HepG2 (cell line): ENCODE measurements around the gene MYLK. TPM values are rescaled to one million over a fixed set of nuclear protein-coding genes. Genes with fewer than 3 reads are reported as not detected.

Experiments
- ARHGAP35 ChIP-seq: sonication (generic); formaldehyde crosslinking; IDR thresholded peaks from 2 replicates; pipeline ENCODE4 v1.9.0; 2022; ENCODE audit warnings: mild to moderate bottlenecking, inconsistent platforms, moderate library complexity, missing genetic modification reagents, borderline replicate concordance
- DPF2 ChIP-seq: sonication (generic); formaldehyde crosslinking; IDR thresholded peaks from 2 replicates; pipeline ENCODE4 v1.4.0; 2020; ENCODE audit warnings: mild to moderate bottlenecking, low read depth, missing genetic modification reagents, borderline replicate concordance
- HHEX ChIP-seq: IDR thresholded peaks from 2 replicates; pipeline ENCODE4 v1.6.1; 2016; ENCODE audit warnings: control low read depth
- HMG20A ChIP-seq: IDR thresholded peaks from 2 replicates; pipeline ENCODE4 v1.6.1; 2016; ENCODE audit warnings: borderline replicate concordance
- KAT7 ChIP-seq: IDR thresholded peaks from 2 replicates; pipeline ENCODE4 v1.6.1; 2018; ENCODE audit warnings: borderline replicate concordance, missing compliant biosample characterization
- MAFK ChIP-seq, 2 experiments: IDR thresholded peaks in 1 of 2; conservative IDR thresholded peaks in 1 of 2; 2 replicates each; pipeline ENCODE4 v1.6.1; 2011; ENCODE audit warnings: improper control_type of control experiment in 2 of 2, low read length in 2 of 2
- POGZ ChIP-seq: sonication (generic); formaldehyde crosslinking; IDR thresholded peaks from 2 replicates; pipeline ENCODE4 v1.4.0; 2020; ENCODE audit warnings: mild to moderate bottlenecking, missing genetic modification reagents
- PRMT3 ChIP-seq: sonication (generic); formaldehyde crosslinking; IDR thresholded peaks from 2 replicates; pipeline ENCODE4 v1.8.1; 2022; ENCODE audit warnings: low read depth, mild to moderate bottlenecking, moderate library complexity, missing genetic modification reagents, borderline replicate concordance
- SIN3A ChIP-seq: IDR thresholded peaks from 2 replicates; pipeline ENCODE4 v1.6.1; 2011; ENCODE audit warnings: low read depth, mild to moderate bottlenecking, control low read depth, low read length, borderline replicate concordance
- ZNF33A ChIP-seq: sonication (generic); formaldehyde crosslinking; IDR thresholded peaks from 2 replicates; pipeline ENCODE4 v1.5.1; 2020; ENCODE audit warnings: missing genetic modification reagents, mild to moderate bottlenecking, moderate library complexity, borderline replicate concordance
- ZNF354B ChIP-seq: sonication (generic); formaldehyde crosslinking; IDR thresholded peaks from 2 replicates; pipeline ENCODE4 v1.8.0; 2022; ENCODE audit warnings: mild to moderate bottlenecking, missing genetic modification reagents
- ZNF446 ChIP-seq: sonication (generic); formaldehyde crosslinking; IDR thresholded peaks from 2 replicates; pipeline ENCODE4 v1.5.0; 2020; ENCODE audit warnings: mild to moderate bottlenecking, missing genetic modification reagents
- ZNF572 ChIP-seq: sonication (generic); formaldehyde crosslinking; IDR thresholded peaks from 2 replicates; pipeline ENCODE4 v1.5.1; 2020; ENCODE audit warnings: mild to moderate bottlenecking, missing genetic modification reagents
- ZNF598 ChIP-seq: sonication (generic); formaldehyde crosslinking; IDR thresholded peaks from 2 replicates; pipeline ENCODE4 v1.5.1; 2020; ENCODE audit warnings: mild to moderate bottlenecking, missing genetic modification reagents, borderline replicate concordance
- ZNF761 ChIP-seq: sonication (generic); formaldehyde crosslinking; conservative IDR thresholded peaks from 2 replicates; pipeline ENCODE4 v1.4.0; 2020; ENCODE audit warnings: mild to moderate bottlenecking, missing genetic modification reagents
- ZNF781 ChIP-seq: sonication (generic); formaldehyde crosslinking; IDR thresholded peaks from 2 replicates; pipeline ENCODE4 v1.5.1; 2020; ENCODE audit warnings: borderline replicate concordance, mild to moderate bottlenecking, missing genetic modification reagents; ENCODE audit errors: not compliant biosample characterization
- polyA plus RNA-seq, 8 experiments: library from polyadenylated mRNA; depleted of rRNA in 3 of 8; stranded (reverse) in 7 of 8; unstranded in 1 of 8; fragments of >200 nt; fragmentation: Illumina TruSeq in 4 of 8; extraction: Trizol in 4 of 8; gene quantifications; 2 replicates each; pipeline versions ENCODE4 v1.2.1 to v1.2.3, GENCODE V29; 2011 to 2016; ENCODE audit warnings: low read depth in 4 of 8, missing spikeins in 1 of 8, mixed read lengths in 1 of 8; ENCODE audit not compliant: insufficient read depth in 1 of 8
- total RNA-seq, 5 experiments: library from RNA; depleted of rRNA; stranded (reverse); fragments of >200 nt; fragmentation: Illumina TruSeq; extraction: Trizol; gene quantifications; 2 replicates each; pipeline ENCODE4 v1.2.3, GENCODE V29; 2016; ENCODE audit warnings: low read depth in 1 of 5
- TF ChIP-seq, protein P1 (sequence below): sonication (generic); formaldehyde crosslinking; IDR thresholded peaks from 2 replicates; pipeline ENCODE4 v1.4.0; 2020; ENCODE audit warnings: missing genetic modification reagents
- TF ChIP-seq, protein P2 (sequence below): IDR thresholded peaks from 2 replicates; pipeline ENCODE4 v1.6.1; 2016; ENCODE audit warnings: mild to moderate bottlenecking, missing biosample characterization, missing genetic modification reagents
- TF ChIP-seq, protein P3 (sequence below): sonication (generic); formaldehyde crosslinking; IDR thresholded peaks from 2 replicates; pipeline ENCODE4 v1.5.1; 2020; ENCODE audit warnings: mild to moderate bottlenecking, missing genetic modification reagents
- TF ChIP-seq, protein P4 (sequence below): sonication (generic); formaldehyde crosslinking; IDR thresholded peaks from 2 replicates; pipeline ENCODE4 v1.8.0; 2022; ENCODE audit warnings: mild to moderate bottlenecking, missing genetic modification reagents, moderate library complexity
- TF ChIP-seq, protein P5 (sequence below): sonication (generic); formaldehyde crosslinking; IDR thresholded peaks from 2 replicates; pipeline ENCODE4 v1.5.0; 2020; ENCODE audit warnings: missing genetic modification reagents
- TF ChIP-seq, protein P6 (sequence below): sonication (generic); formaldehyde crosslinking; IDR thresholded peaks from 2 replicates; pipeline ENCODE4 v1.8.1; 2023; ENCODE audit warnings: mild to moderate bottlenecking, missing genetic modification reagents, borderline replicate concordance

The MYLK gene
- total and polyA plus RNA-seq, 2 of the 13 experiments (the other 11 are each of a cell fraction or from before 2014, with no cell fraction given), result 10.6 to 34.9 TPM

DNA sequence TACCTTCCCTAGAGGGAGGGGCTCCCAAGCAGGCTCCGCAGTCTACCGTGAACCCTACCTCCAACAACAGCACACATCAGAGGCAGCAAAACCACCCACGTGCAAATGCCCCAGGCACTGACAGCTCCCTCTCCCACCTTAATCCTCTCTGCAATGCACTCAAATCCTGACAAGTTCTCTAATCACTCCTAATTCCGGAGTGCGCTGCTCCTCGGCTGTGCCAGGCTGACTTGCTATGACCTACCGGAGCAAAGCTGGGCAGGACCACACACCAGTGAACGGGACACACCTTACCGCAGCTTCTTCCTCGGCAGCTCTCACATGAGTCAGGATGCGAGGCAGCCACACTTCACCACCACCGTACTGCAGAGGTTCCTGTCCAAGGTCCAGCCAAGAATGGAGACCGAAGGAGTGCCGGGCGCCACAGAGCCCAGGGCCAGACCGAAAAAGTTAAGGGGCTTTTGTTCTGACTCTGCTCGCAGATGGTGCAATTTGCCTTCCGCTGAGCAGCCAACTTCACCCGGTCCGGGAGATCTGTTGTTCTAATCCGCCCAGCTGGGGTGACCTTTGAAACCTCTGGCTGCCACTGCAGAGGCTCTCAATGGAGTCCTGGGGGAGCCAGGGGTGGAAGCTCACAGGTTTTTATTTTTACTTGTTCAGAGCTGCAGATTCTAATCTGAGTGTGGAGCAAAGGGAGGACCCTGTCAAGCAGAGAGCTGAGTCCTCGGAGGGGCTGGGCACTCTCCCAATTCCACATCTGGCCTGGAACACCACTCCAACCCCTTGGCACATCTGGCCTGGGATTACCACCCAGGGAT lies 84.4 kb downstream of the MYLK start (continued):
- TF ChIP-seq HMG20A (CRISPR knock-in tag), result no peak
- TF ChIP-seq, protein P1, sequence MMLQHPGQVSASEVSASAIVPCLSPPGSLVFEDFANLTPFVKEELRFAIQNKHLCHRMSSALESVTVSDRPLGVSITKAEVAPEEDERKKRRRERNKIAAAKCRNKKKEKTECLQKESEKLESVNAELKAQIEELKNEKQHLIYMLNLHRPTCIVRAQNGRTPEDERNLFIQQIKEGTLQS (CRISPR knock-in tag), result peak; percentile 34; the same call in 1 of the 2 replicates
- TF ChIP-seq, protein P2, sequence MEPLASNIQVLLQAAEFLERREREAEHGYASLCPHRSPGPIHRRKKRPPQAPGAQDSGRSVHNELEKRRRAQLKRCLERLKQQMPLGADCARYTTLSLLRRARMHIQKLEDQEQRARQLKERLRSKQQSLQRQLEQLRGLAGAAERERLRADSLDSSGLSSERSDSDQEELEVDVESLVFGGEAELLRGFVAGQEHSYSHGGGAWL (CRISPR knock-in tag), result 0 out of 2 replicates have a peak, but pooled peaks have one; percentile 35
- TF ChIP-seq PRMT3 (CRISPR knock-in tag), result no peak
- TF ChIP-seq ZNF446, result no peak
- no peak for TF ChIP-seq ZNF33A
- TF ChIP-seq, protein P3, sequence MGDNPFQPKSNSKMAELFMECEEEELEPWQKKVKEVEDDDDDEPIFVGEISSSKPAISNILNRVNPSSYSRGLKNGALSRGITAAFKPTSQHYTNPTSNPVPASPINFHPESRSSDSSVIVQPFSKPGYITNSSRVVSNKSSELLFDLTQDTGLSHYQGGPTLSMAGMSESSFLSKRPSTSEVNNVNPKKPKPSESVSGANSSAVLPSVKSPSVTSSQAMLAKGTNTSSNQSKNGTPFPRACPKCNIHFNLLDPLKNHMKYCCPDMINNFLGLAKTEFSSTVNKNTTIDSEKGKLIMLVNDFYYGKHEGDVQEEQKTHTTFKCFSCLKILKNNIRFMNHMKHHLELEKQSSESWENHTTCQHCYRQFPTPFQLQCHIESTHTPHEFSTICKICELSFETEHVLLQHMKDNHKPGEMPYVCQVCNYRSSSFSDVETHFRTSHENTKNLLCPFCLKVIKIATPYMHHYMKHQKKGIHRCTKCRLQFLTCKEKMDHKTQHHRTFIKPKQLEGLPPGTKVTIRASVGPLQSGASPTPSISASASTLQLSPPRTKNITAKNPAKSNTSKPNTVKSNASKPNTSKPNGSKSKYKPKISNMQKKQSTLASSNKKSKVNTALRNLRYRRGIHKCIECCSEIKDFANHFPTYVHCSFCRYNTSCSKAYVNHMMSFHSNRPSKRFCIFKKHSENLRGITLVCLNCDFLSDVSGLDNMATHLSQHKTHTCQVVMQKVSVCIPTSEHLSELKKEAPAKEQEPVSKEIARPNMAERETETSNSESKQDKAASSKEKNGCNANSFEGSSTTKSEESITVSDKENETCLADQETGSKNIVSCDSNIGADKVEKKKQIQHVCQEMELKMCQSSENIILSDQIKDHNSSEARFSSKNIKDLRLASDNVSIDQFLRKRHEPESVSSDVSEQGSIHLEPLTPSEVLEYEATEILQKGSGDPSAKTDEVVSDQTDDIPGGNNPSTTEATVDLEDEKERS, result peak; percentile 57; the same call in 1 of the 2 replicates
- TF ChIP-seq ZNF354B (CRISPR knock-in tag), result no peak
- TF ChIP-seq DPF2 (CRISPR knock-in tag), result no peak
- 0 out of 2 replicates have a peak, but pooled peaks have one; percentile 26 for TF ChIP-seq SIN3A
- 0 out of 2 replicates have a peak, but pooled peaks have one; percentile 22 for TF ChIP-seq ZNF761 (CRISPR knock-in tag)
- no peak for TF ChIP-seq ZNF572
- TF ChIP-seq ARHGAP35, result no peak
- TF ChIP-seq MAFK (conservative IDR thresholded peaks at IDR 0.05 in 1 of 2, IDR thresholded peaks at IDR 0.05 in 1 of 2; ENCODE audit: low read length in 2 of 2), result no peak
- TF ChIP-seq, protein P4, sequence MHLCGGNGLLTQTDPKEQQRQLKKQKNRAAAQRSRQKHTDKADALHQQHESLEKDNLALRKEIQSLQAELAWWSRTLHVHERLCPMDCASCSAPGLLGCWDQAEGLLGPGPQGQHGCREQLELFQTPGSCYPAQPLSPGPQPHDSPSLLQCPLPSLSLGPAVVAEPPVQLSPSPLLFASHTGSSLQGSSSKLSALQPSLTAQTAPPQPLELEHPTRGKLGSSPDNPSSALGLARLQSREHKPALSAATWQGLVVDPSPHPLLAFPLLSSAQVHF (CRISPR knock-in tag), result no peak
- TF ChIP-seq ZNF781 (CRISPR knock-in tag), result peak; percentile 54
- TF ChIP-seq, protein P5, sequence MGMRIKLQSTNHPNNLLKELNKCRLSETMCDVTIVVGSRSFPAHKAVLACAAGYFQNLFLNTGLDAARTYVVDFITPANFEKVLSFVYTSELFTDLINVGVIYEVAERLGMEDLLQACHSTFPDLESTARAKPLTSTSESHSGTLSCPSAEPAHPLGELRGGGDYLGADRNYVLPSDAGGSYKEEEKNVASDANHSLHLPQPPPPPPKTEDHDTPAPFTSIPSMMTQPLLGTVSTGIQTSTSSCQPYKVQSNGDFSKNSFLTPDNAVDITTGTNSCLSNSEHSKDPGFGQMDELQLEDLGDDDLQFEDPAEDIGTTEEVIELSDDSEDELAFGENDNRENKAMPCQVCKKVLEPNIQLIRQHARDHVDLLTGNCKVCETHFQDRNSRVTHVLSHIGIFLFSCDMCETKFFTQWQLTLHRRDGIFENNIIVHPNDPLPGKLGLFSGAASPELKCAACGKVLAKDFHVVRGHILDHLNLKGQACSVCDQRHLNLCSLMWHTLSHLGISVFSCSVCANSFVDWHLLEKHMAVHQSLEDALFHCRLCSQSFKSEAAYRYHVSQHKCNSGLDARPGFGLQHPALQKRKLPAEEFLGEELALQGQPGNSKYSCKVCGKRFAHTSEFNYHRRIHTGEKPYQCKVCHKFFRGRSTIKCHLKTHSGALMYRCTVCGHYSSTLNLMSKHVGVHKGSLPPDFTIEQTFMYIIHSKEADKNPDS, result 0 out of 2 replicates have a peak, but pooled peaks have one; percentile 30
- 0 out of 2 replicates have a peak, but pooled peaks have one; percentile 52 for TF ChIP-seq ZNF598 (CRISPR knock-in tag)
- 0 out of 2 replicates have a peak, but pooled peaks have one; percentile 12 for TF ChIP-seq POGZ (CRISPR knock-in tag)
- no peak for TF ChIP-seq KAT7 (CRISPR knock-in tag)
- TF ChIP-seq, protein P6, sequence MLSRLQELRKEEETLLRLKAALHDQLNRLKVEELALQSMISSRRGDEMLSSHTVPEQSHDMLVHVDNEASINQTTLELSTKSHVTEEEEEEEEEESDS (CRISPR knock-in tag), result no peak
- no peak for TF ChIP-seq HHEX
